GM15510 (cell line): Measurements from ENCODE around the gene ASPHD1.

Source experiments
- POLR2A ChIP-seq: IDR thresholded peaks from 3 replicates; pipeline ENCODE4 v1.6.1; 2011; ENCODE audit warnings: borderline replicate concordance; ENCODE audit not compliant: insufficient read length; ENCODE audit errors: extremely low read depth

The ASPHD1 gene

DNA sequence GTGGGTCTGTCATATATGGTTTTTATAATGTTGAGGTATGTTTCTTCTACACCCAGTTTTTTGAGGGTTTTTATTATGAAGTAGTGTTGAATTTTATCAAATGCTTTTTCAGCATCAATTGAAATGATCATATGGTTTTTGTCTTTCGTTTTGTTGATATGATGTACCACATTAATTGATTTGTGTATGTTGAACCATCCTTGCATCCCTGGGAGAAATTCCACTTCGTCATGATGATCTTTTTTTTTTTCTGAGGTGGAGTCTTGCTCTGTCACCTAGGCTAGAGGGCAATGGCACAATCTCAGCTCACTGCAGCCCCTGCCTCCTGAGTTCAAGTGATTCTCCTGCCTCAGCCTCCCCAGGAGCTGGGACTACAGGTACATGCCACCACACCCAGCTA is 47.6 kb downstream of the ASPHD1 start:
- TF ChIP-seq POLR2A, result no peak

DNA sequence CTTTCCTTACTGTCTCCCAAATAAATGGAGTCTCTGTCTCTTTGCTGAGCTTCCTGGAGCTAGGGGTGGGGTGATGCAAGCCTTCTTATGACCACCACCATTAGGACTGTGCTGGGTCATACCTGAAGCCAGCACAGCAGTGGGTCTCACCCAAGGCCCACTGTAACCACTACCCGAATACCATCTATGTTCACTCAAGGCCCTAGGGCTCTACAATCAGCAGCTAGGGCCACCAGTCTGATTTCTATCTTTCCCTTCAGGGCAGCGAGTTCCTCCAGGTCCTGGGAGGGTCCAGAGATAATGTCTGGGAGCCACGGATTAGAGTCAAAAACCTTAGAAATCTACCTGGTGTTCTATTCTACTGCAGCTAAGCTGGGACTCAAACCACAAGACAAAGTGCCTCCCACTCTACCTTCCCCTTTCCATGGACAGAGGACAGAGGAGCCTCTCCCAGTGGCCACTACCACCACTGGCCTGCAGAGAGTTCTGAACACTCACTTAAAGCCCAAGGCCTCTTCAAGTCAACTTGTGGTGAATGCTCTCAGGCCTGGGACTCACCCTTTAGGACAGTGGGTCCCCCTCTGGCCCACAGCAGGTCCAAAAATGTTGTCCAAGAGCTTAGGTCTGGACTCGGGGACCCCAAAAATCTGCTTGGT is 50.6 kb downstream of the ASPHD1 start:
- no peak for TF ChIP-seq POLR2A

DNA sequence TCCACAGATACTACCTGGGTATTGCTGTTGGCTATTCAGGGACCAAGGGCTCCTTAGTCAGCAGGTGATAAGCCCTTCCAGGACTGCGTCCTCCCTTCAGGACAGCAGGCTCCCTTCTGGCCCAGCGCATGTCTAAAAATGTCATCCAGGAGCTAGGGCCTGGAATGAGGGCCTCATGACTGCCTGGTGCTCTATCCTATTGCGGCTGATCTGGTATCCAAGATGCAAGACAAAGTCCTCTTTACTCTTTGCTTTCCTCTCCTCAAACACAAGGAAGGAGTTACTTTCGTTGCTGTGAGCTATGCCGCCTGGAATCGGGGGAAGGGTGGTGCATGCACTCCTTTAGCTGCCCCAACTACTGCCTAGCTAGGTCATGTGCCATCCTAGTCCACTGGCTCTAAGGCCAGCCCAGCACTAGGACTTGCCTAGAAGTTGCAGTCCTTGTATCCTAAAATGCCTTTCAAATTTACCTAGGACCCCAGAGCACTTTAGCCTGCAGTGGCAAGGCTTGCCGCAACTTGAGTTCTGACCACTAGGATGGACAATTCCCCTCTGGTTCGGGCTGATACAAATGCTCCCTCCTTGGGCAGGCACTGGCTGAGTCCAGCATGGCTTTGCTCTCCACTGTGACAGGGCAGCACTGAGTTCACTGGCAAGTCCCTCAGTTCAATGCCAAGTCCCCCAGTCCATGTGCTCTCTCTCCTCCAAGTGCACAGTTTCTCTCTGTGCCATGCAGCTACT is 51.5 kb downstream of the ASPHD1 start:
- no peak for TF ChIP-seq POLR2A
